HepG2 (cell line): ENCODE data around the gene CTRL. TPM values are rescaled to one million over a fixed set of nuclear protein-coding genes. Genes with fewer than 3 reads are reported as not detected.

Experiments
- CEBPB ChIP-seq: IDR thresholded peaks from 2 replicates; pipeline ENCODE4 v1.6.1; 2011; ENCODE audit warnings: low read depth, low read length, improper control_type of control experiment, borderline replicate concordance
- DNMT1 ChIP-seq: sonication (generic); formaldehyde crosslinking; IDR thresholded peaks from 2 replicates; pipeline ENCODE4 v1.5.1; 2020; ENCODE audit warnings: mild to moderate bottlenecking, missing genetic modification reagents
- FOSL2 ChIP-seq: sonication (generic); formaldehyde crosslinking; IDR thresholded peaks from 2 replicates; pipeline ENCODE4 v1.4.0; 2020; ENCODE audit warnings: missing genetic modification reagents
- FOXM1 ChIP-seq: sonication (generic); formaldehyde crosslinking; IDR thresholded peaks from 2 replicates; pipeline ENCODE4 v1.5.0; 2020; ENCODE audit warnings: missing genetic modification reagents
- GABPB1 ChIP-seq: IDR thresholded peaks from 2 replicates; pipeline ENCODE4 v1.6.1; 2016; ENCODE audit warnings: mild to moderate bottlenecking, missing genetic modification reagents, moderate library complexity, missing compliant biosample characterization
- IRF2 ChIP-seq: IDR thresholded peaks from 2 replicates; pipeline ENCODE4 v1.6.1; 2018; ENCODE audit warnings: missing genetic modification reagents, missing compliant biosample characterization
- KLF11 ChIP-seq: IDR thresholded peaks from 2 replicates; pipeline ENCODE4 v1.6.1; 2016; ENCODE audit warnings: missing compliant biosample characterization
- KLF15 ChIP-seq: sonication (generic); formaldehyde crosslinking; IDR thresholded peaks from 2 replicates; pipeline ENCODE4 v1.8.1; 2023; ENCODE audit warnings: borderline replicate concordance, mild to moderate bottlenecking, inconsistent platforms, missing genetic modification reagents, mixed read lengths
- NCOA2 ChIP-seq: sonication (generic); formaldehyde crosslinking; IDR thresholded peaks from 2 replicates; pipeline ENCODE4 v1.8.0; 2022; ENCODE audit warnings: inconsistent platforms
- NR2F2 ChIP-seq: IDR thresholded peaks from 2 replicates; pipeline ENCODE4 v1.6.1; 2012; ENCODE audit warnings: low read depth, inconsistent platforms, borderline replicate concordance
- PHB2 ChIP-seq: fragments of 450-650 bp; IDR thresholded peaks from 2 replicates; pipeline ENCODE4 v1.6.1; 2018; ENCODE audit not compliant: partially characterized antibody
- SMAD1 ChIP-seq: sonication (generic); formaldehyde crosslinking; IDR thresholded peaks from 2 replicates; pipeline ENCODE4 v1.4.0; 2020; ENCODE audit warnings: missing genetic modification reagents, low read depth, mild to moderate bottlenecking, borderline replicate concordance
- ZBTB44 ChIP-seq: sonication (generic); formaldehyde crosslinking; IDR thresholded peaks from 2 replicates; pipeline ENCODE4 v1.4.0; 2020; ENCODE audit warnings: missing genetic modification reagents
- ZC3H13 ChIP-seq: sonication (generic); formaldehyde crosslinking; IDR thresholded peaks from 2 replicates; pipeline ENCODE4 v1.8.1; 2023; ENCODE audit warnings: mild to moderate bottlenecking, missing genetic modification reagents, moderate library complexity
- ZFY ChIP-seq: sonication (generic); formaldehyde crosslinking; IDR thresholded peaks from 2 replicates; pipeline ENCODE4 v1.4.0; 2020; ENCODE audit warnings: missing genetic modification reagents
- ZNF17 ChIP-seq: sonication (generic); formaldehyde crosslinking; IDR thresholded peaks from 2 replicates; pipeline ENCODE4 v1.5.0; 2020; ENCODE audit warnings: mild to moderate bottlenecking, missing genetic modification reagents
- ZNF280B ChIP-seq: sonication (generic); formaldehyde crosslinking; IDR thresholded peaks from 2 replicates; pipeline ENCODE4 v1.5.0; 2020; ENCODE audit warnings: missing genetic modification reagents, mild to moderate bottlenecking, borderline replicate concordance
- ZNF350 ChIP-seq: sonication (generic); formaldehyde crosslinking; IDR thresholded peaks from 2 replicates; pipeline ENCODE4 v1.4.0; 2020; ENCODE audit warnings: mild to moderate bottlenecking, low read depth, missing genetic modification reagents, borderline replicate concordance
- ZNF496 ChIP-seq: sonication (generic); formaldehyde crosslinking; IDR thresholded peaks from 2 replicates; pipeline ENCODE4 v1.8.1; 2023; ENCODE audit warnings: mild to moderate bottlenecking, moderate library complexity, missing genetic modification reagents; ENCODE audit not compliant: insufficient replicate concordance
- ZNF652 ChIP-seq: IDR thresholded peaks from 2 replicates; pipeline ENCODE4 v1.6.1; 2016; ENCODE audit warnings: low read depth, borderline replicate concordance
- ZNF777 ChIP-seq: sonication (generic); formaldehyde crosslinking; IDR thresholded peaks from 2 replicates; pipeline ENCODE4 v1.4.0; 2020; ENCODE audit warnings: missing genetic modification reagents
- ZNF788 ChIP-seq: sonication (generic); formaldehyde crosslinking; IDR thresholded peaks from 2 replicates; pipeline ENCODE4 v1.5.0; 2020; ENCODE audit warnings: mild to moderate bottlenecking, missing genetic modification reagents, borderline replicate concordance
- polyA plus RNA-seq, 8 experiments: library from polyadenylated mRNA; depleted of rRNA in 3 of 8; stranded (reverse) in 7 of 8; unstranded in 1 of 8; fragments of >200 nt; fragmentation: Illumina TruSeq in 4 of 8; extraction: Trizol in 4 of 8; gene quantifications; 2 replicates each; pipeline versions ENCODE4 v1.2.1 to v1.2.3, GENCODE V29; 2011 to 2016; ENCODE audit warnings: low read depth in 4 of 8, missing spikeins in 1 of 8, mixed read lengths in 1 of 8; ENCODE audit not compliant: insufficient read depth in 1 of 8
- total RNA-seq, 5 experiments: library from RNA; depleted of rRNA; stranded (reverse); fragments of >200 nt; fragmentation: Illumina TruSeq; extraction: Trizol; gene quantifications; 2 replicates each; pipeline ENCODE4 v1.2.3, GENCODE V29; 2016; ENCODE audit warnings: low read depth in 1 of 5
- TF ChIP-seq, protein P1 (sequence below): sonication (generic); formaldehyde crosslinking; IDR thresholded peaks from 2 replicates; pipeline ENCODE4 v1.5.1; 2020; ENCODE audit warnings: missing genetic modification reagents, mild to moderate bottlenecking, borderline replicate concordance

Gene CTRL
- total and polyA plus RNA-seq, 2 of the 13 experiments (the other 11 are each of a cell fraction or from before 2014, with no cell fraction given), result 1.9 to 2.7 TPM

GRCh38 chr16:67935402-67936123 is 3.9 kb upstream of the CTRL start (continued):
- TF ChIP-seq GABPB1 (CRISPR knock-in tag), result peak; percentile 97
- no peak for TF ChIP-seq CEBPB
- TF ChIP-seq SMAD1 (CRISPR knock-in tag), result peak; percentile 69
- peak; percentile 36 for TF ChIP-seq ZNF777
- peak; percentile 82 for TF ChIP-seq IRF2 (CRISPR knock-in tag)
- peak; percentile 76; the same call in 1 of the 2 replicates for TF ChIP-seq FOXM1
- TF ChIP-seq NR2F2, result no peak
- TF ChIP-seq ZNF496 (CRISPR knock-in tag), result no peak
- TF ChIP-seq ZBTB44 (CRISPR knock-in tag), result 0 out of 2 replicates have a peak, but pooled peaks have one; percentile 35
- TF ChIP-seq, protein P1, sequence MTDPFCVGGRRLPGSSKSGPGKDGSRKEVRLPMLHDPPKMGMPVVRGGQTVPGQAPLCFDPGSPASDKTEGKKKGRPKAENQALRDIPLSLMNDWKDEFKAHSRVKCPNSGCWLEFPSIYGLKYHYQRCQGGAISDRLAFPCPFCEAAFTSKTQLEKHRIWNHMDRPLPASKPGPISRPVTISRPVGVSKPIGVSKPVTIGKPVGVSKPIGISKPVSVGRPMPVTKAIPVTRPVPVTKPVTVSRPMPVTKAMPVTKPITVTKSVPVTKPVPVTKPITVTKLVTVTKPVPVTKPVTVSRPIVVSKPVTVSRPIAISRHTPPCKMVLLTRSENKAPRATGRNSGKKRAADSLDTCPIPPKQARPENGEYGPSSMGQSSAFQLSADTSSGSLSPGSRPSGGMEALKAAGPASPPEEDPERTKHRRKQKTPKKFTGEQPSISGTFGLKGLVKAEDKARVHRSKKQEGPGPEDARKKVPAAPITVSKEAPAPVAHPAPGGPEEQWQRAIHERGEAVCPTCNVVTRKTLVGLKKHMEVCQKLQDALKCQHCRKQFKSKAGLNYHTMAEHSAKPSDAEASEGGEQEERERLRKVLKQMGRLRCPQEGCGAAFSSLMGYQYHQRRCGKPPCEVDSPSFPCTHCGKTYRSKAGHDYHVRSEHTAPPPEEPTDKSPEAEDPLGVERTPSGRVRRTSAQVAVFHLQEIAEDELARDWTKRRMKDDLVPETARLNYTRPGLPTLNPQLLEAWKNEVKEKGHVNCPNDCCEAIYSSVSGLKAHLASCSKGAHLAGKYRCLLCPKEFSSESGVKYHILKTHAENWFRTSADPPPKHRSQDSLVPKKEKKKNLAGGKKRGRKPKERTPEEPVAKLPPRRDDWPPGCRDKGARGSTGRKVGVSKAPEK (CRISPR knock-in tag), result no peak
- TF ChIP-seq KLF11 (CRISPR knock-in tag), result no peak; the same call in none of the 2 replicates
- TF ChIP-seq ZFY, result peak; percentile 81
- TF ChIP-seq PHB2, result no peak
- peak; percentile 91 for TF ChIP-seq ZNF280B (CRISPR knock-in tag)
- peak; percentile 97 for TF ChIP-seq ZC3H13 (CRISPR knock-in tag)
- TF ChIP-seq DNMT1 (CRISPR knock-in tag), result no peak; the same call in 1 of the 2 replicates
- TF ChIP-seq FOSL2, result peak; percentile 22; the same call in 1 of the 2 replicates
- peak; percentile 41; the same call in 1 of the 2 replicates for TF ChIP-seq KLF15
- TF ChIP-seq ZNF788, result 0 out of 2 replicates have a peak, but pooled peaks have one; percentile 49
- TF ChIP-seq ZNF17 (CRISPR knock-in tag), result no peak
- TF ChIP-seq NCOA2, result no peak; the same call in 1 of the 2 replicates
- peak; percentile 83; the same call in 1 of the 2 replicates for TF ChIP-seq ZNF350 (CRISPR knock-in tag)
- peak; percentile 7; the same call in 1 of the 2 replicates for TF ChIP-seq ZNF652 (CRISPR knock-in tag)
